T-cell (primary cell): ENCODE results near the gene BLMH. TPM values are rescaled to one million over a fixed set of nuclear protein-coding genes. Genes with fewer than 3 reads are reported as not detected.

Experiments
- ATAC-seq, 4 experiments: fragments of 200-7000 bp in 3 of 4; fragments of 150-1000 bp in 1 of 4; cut with Tn5 transposase; replicated peaks in 1 of 4; 1 replicate in 3 of 4; 2 replicates in 1 of 4; pipeline ENCODE4 v1.10.0; 2021; ENCODE audit warnings: moderate library complexity in 3 of 4, mild to moderate bottlenecking in 2 of 4, moderate number of reproducible peaks in 1 of 4
- CTCF ChIA-PET, 2 donors: fragments of 300-600 bp; sonication (Branson Sonifier 250); formaldehyde crosslinking; loops; one replicate each; lab custom pipeline; 2022; ENCODE audit warnings: antibody characterized with exemption in 2 of 2; lab: Charles Lee
- POLR2A ChIA-PET, 2 donors: fragments of 300-600 bp; sonication (Branson Sonifier 250); formaldehyde crosslinking; loops; one replicate each; lab custom pipeline; 2022; ENCODE audit warnings: antibody characterized with exemption in 2 of 2; lab: Charles Lee
- DNase-seq, 35 experiments: peaks; one replicate each; pipeline versions ENCODE4 v3.0.0 to v3.0.0-alpha.2; 2013 to 2023
- H3K27ac ChIP-seq: one replicate; pipeline ENCODE4 v1.5.1; 2013; ENCODE audit warnings: low read length
- H3K27me3 ChIP-seq, 2 experiments: replicated peaks in 1 of 2; 1 replicate in 1 of 2; 2 replicates in 1 of 2; pipeline versions ENCODE4 v1.6.1 to v1.7.0; 2013; ENCODE audit warnings: low read length in 1 of 2, mixed read lengths in 1 of 2; ENCODE audit not compliant: control insufficient read depth in 2 of 2, insufficient read depth in 2 of 2; ENCODE audit errors: extremely low read depth in 1 of 2
- H3K36me3 ChIP-seq, 2 donors: 1 replicate in 1 of 2; 2 replicates in 1 of 2; pipeline versions ENCODE4 v1.6.1 to v1.7.0; 2013; ENCODE audit warnings: low read length in 1 of 2; ENCODE audit not compliant: control insufficient read depth in 2 of 2, insufficient read depth in 1 of 2; ENCODE audit errors: extremely low read depth in 1 of 2
- H3K4me1 ChIP-seq, 2 experiments: 1 replicate in 1 of 2; 2 replicates in 1 of 2; pipeline versions ENCODE4 v1.6.1 to v1.7.0; 2013; ENCODE audit warnings: low read length in 2 of 2, mixed read lengths in 1 of 2; ENCODE audit not compliant: insufficient read depth in 2 of 2, control insufficient read depth in 1 of 2; ENCODE audit errors: extremely low read depth in 1 of 2
- H3K4me3 ChIP-seq, 2 donors: 1 replicate in 1 of 2; 2 replicates in 1 of 2; pipeline versions ENCODE4 v1.5.1 to v1.7.0; 2013; ENCODE audit warnings: mild to moderate bottlenecking in 2 of 2, low read length in 1 of 2, moderate library complexity in 1 of 2; ENCODE audit not compliant: control insufficient read depth in 1 of 2; ENCODE audit errors: extremely low read depth in 1 of 2
- H3K9me3 ChIP-seq: 2 replicates; pipeline ENCODE4 v1.7.0; 2013
- H3K27ac Mint-ChIP-seq, 2 donors: one replicate each; pipeline ENCODE4 v1.8.0; 2020 to 2021; ENCODE audit warnings: mild to moderate bottlenecking in 2 of 2, mixed read lengths in 2 of 2
- H3K27me3 Mint-ChIP-seq, 2 donors: one replicate each; pipeline ENCODE4 v1.8.0; 2021 to 2022; ENCODE audit warnings: mixed read lengths in 2 of 2
- H3K36me3 Mint-ChIP-seq: one replicate; pipeline ENCODE4 v1.8.0; 2021; ENCODE audit warnings: mixed read lengths
- H3K4me1 Mint-ChIP-seq, 3 donors: one replicate each; pipeline ENCODE4 v1.8.0; 2020 to 2022; ENCODE audit warnings: mixed read lengths in 3 of 3, mild to moderate bottlenecking in 1 of 3
- H3K4me3 Mint-ChIP-seq, 3 donors: one replicate each; pipeline ENCODE4 v1.8.0; 2020 to 2022; ENCODE audit warnings: mild to moderate bottlenecking in 3 of 3, mixed read lengths in 3 of 3, moderate library complexity in 3 of 3
- H3K9me3 Mint-ChIP-seq, 3 donors: one replicate each; pipeline ENCODE4 v1.8.0; 2020 to 2022; ENCODE audit warnings: mixed read lengths in 3 of 3
- WGBS: methylation state at CpG from one replicate; pipeline ENCODE4 v1.1.5; 2013; ENCODE audit warnings: missing lambda C conversion rate; ENCODE audit not compliant: insufficient coverage; 5-methylcytosine and 5-hydroxymethylcytosine counted together
- total RNA-seq, 35 experiments: library from RNA in 6 of 35; stranded (reverse) in 6 of 35; fragments of 120-200 nt in 1 of 35; gene quantifications; one replicate each; pipeline versions ENCODE4 v1.2.1 to v1.2.4 and lab custom pipeline; 2013 to 2026

BLMH gene
- total RNA-seq, 5 donors from 2014 or later (not counting 1 experiment from before 2014, with no cell fraction given) = 38.8 to 60.2 (median 47.4) TPM

GRCh38 chr17:30334421-30334820 is 42.7 kb upstream of the BLMH start:
- Histone ChIP-seq H3K36me3 (no peaks in the 10 kb centered on the region), H3K27ac (no peak overlapping the region), H3K4me3 (no peak overlapping the region), H3K4me1 (peaks cover 20 to 23% of the 10 kb centered on the region in 2 experiments), H3K9me3 (no peaks in the 10 kb centered on the region), H3K27me3 (no peaks in the 10 kb centered on the region)
- ChIA-PET POLR2A (interaction anchor here in 1 of 2 donors (0.5 kb wide), 1 partner anchor 19 kb away, joined by 3 read pairs; no protein-coding TSS in a partner anchor), CTCF (interaction anchor here (0.7 to 2.2 kb wide), 12 partner anchors 11 to 230 kb away, joined by 3 to 14 read pairs (median 4); partner anchors contain the start of gene BLMH (in 1 of the 2))
- peaks cover 0 to 3% (median 0%) of the 10 kb centered on the region in 3 donors for H3K9me3 Mint-ChIP-seq
- H3K27ac Mint-ChIP-seq = peak overlapping the region in 1 of 2 donors; percentile 43
- DNase-seq (no peak), ATAC-seq (no peak)
- H3K36me3 Mint-ChIP-seq = no peaks in the 10 kb centered on the region
- WGBS = no CpG with 5 or more reads among the region's 4 CpGs
- peaks cover 48 to 57% (median 56%) of the 10 kb centered on the region in 3 donors for H3K4me1 Mint-ChIP-seq
- H3K4me3 Mint-ChIP-seq = no peak overlapping the region
- H3K27me3 Mint-ChIP-seq = no peaks in the 10 kb centered on the region

GRCh38 chr17:30333503-30334360 is 42.0 kb upstream of the BLMH start, which contains the start of gene TMIGD1:
TSS of gene TMIGD1 (minus strand) at chr17:30334057. CDS start at chr17:30332133, 1,924 bp downstream.
- 90% methylated on average over 1 of the region's 9 CpGs for WGBS
- H3K27ac ChIP-seq = peak within 1 kb of the TSS; percentile 77
- Mint-ChIP-seq H3K36me3 (no peaks in the 10 kb centered on the region), H3K27me3 (no peaks in the 10 kb centered on the region), H3K4me1 (peaks cover 53 to 61% (median 57%) of the 10 kb centered on the region in 3 donors), H3K4me3 (peak within 1 kb of the TSS in 1 of 3 donors; percentile 65), H3K9me3 (peaks cover 0 to 3% (median 0%) of the 10 kb centered on the region in 3 donors), H3K27ac (peak within 1 kb of the TSS; percentile 80 to 85)
- peaks cover 20 to 23% of the 10 kb centered on the region in 2 experiments for H3K4me1 ChIP-seq
- H3K27me3 ChIP-seq = no peaks in the 10 kb centered on the region
- H3K36me3 ChIP-seq = no peaks in the 10 kb centered on the region
- no peak for DNase-seq
- no peak within 1 kb of the TSS for H3K4me3 ChIP-seq
- POLR2A ChIA-PET = interaction anchor here in 1 of 2 donors (0.6 kb wide), 1 partner anchor 10 kb away, joined by 3 read pairs; no protein-coding TSS in a partner anchor
- CTCF ChIA-PET = interaction anchor here (0.5 to 2.2 kb wide), 9 partner anchors 11 to 1162 kb away, joined by 3 to 14 read pairs (median 4); no protein-coding TSS in a partner anchor
- no peaks in the 10 kb centered on the region for H3K9me3 ChIP-seq
- ATAC-seq = no peak

GRCh38 chr17:30332057-30332542 is 40.4 kb upstream of the BLMH start:
- H3K27ac Mint-ChIP-seq = peak overlapping the region; percentile 80 to 85
- peak; percentile 94 to 98 (median 96) for ATAC-seq
- DNase-seq = peak in 34 of 35 experiments; percentile 16 to 78 (median 48)
- H3K9me3 Mint-ChIP-seq = peaks cover 0 to 3% (median 0%) of the 10 kb centered on the region in 3 donors
- Histone ChIP-seq H3K36me3 (no peaks in the 10 kb centered on the region), H3K27ac (peak overlapping the region; percentile 77), H3K4me1 (peaks cover 20 to 23% of the 10 kb centered on the region in 2 experiments), H3K4me3 (no peak overlapping the region), H3K9me3 (no peaks in the 10 kb centered on the region), H3K27me3 (no peaks in the 10 kb centered on the region)
- ChIA-PET POLR2A (interaction anchor here (0.5 to 1.0 kb wide), 6 partner anchors 9 to 1169 kb away, joined by 3 to 8 read pairs (median 6); no protein-coding TSS in a partner anchor), CTCF (interaction anchor here in 1 of 2 donors (0.6 to 0.7 kb wide), 3 partner anchors 9 to 41 kb away, joined by 3 to 9 read pairs (median 3); partner anchors contain the start of gene BLMH)
- WGBS = no CpG with 5 or more reads among the region's 4 CpGs
- no peaks in the 10 kb centered on the region for H3K27me3 Mint-ChIP-seq
- peaks cover 53 to 66% (median 57%) of the 10 kb centered on the region in 3 donors for H3K4me1 Mint-ChIP-seq
- no peaks in the 10 kb centered on the region for H3K36me3 Mint-ChIP-seq
- H3K4me3 Mint-ChIP-seq = peak overlapping the region; percentile 42 to 65 (median 54)

GRCh38 chr17:30326809-30327208 is 35.1 kb upstream of the BLMH start:
- H3K27ac Mint-ChIP-seq = peak overlapping the region in 1 of 2 donors; percentile 34
- no peak overlapping the region for H3K4me3 ChIP-seq
- WGBS = no CpG with 5 or more reads among the region's 1 CpG
- ChIA-PET POLR2A (interaction anchor here in 1 of 2 donors (0.6 kb wide), 2 partner anchors 28 to 44 kb away, joined by 3 read pairs; no protein-coding TSS in a partner anchor), CTCF (interaction anchor here (0.6 to 3.1 kb wide), 5 partner anchors 10 to 36 kb away, joined by 3 to 18 read pairs (median 7); no protein-coding TSS in a partner anchor)
- no peaks in the 10 kb centered on the region for H3K36me3 ChIP-seq
- no peaks in the 10 kb centered on the region for H3K27me3 ChIP-seq
- H3K4me1 Mint-ChIP-seq = peaks cover 37 to 73% (median 52%) of the 10 kb centered on the region in 3 donors
- ATAC-seq (no peak), DNase-seq (no peak)
- peaks cover 23 to 39% of the 10 kb centered on the region in 2 experiments for H3K4me1 ChIP-seq
- no peaks in the 10 kb centered on the region for H3K9me3 ChIP-seq
- H3K27me3 Mint-ChIP-seq = no peaks in the 10 kb centered on the region
- no peak overlapping the region for H3K4me3 Mint-ChIP-seq
- H3K9me3 Mint-ChIP-seq = no peaks in the 10 kb centered on the region
- H3K27ac ChIP-seq = no peak overlapping the region
- no peaks in the 10 kb centered on the region for H3K36me3 Mint-ChIP-seq

GRCh38 chr17:30324723-30325122 is 33.0 kb upstream of the BLMH start:
- Mint-ChIP-seq H3K27me3 (no peaks in the 10 kb centered on the region), H3K36me3 (no peaks in the 10 kb centered on the region), H3K4me1 (peaks cover 22 to 60% (median 33%) of the 10 kb centered on the region in 3 donors), H3K4me3 (no peak overlapping the region), H3K27ac (peak overlapping the region; percentile 87 to 88), H3K9me3 (no peaks in the 10 kb centered on the region)
- Histone ChIP-seq H3K27ac (peak overlapping the region; percentile 80), H3K36me3 (no peaks in the 10 kb centered on the region), H3K27me3 (no peaks in the 10 kb centered on the region), H3K9me3 (no peaks in the 10 kb centered on the region), H3K4me3 (no peak overlapping the region), H3K4me1 (peaks cover 15 to 23% of the 10 kb centered on the region in 2 experiments)
- ChIA-PET POLR2A (no interaction called here), CTCF (interaction anchor here in 1 of 2 donors (2.8 kb wide), 1 partner anchor 12 kb away, joined by 26 read pairs; no protein-coding TSS in a partner anchor)
- ATAC-seq = no peak
- WGBS = 97% methylated on average over 5 of the region's 7 CpGs
- no peak for DNase-seq
